SK-N-SH (cell line): ENCODE results near the gene PDXP. TPM values are rescaled to one million over a fixed set of nuclear protein-coding genes. Genes with fewer than 3 reads are reported as not detected.

Experiments used
- CTCF ChIA-PET: fragments of 300-600, 350-600 bp; formaldehyde crosslinking; extraction: SDS; loops from one replicate; lab custom pipeline; 2021; lab: Yijun Ruan, JAX
- POLR2A ChIA-PET: fragments of 350-600 bp; sonication (Branson Sonifier 250); formaldehyde crosslinking; extraction: SDS; loops from one replicate; lab custom pipeline; 2020; ENCODE audit warnings: antibody characterized with exemption, inconsistent platforms; lab: Yijun Ruan, JAX
- DNase-seq: peaks from one replicate; pipeline ENCODE4 v3.0.0; 2012
- H2AFZ ChIP-seq: fragments of 200-600 bp; sonication (generic); 2 replicates; pipeline ENCODE4 v1.8.1; 2016; ENCODE audit warnings: antibody characterized with exemption, mild to moderate bottlenecking, low read depth
- H3F3A ChIP-seq: fragments of 200-600 bp; sonication (generic); replicated peaks from 2 replicates; pipeline ENCODE3; 2016; ENCODE audit warnings: antibody characterized with exemption, mild to moderate bottlenecking; ENCODE audit not compliant: insufficient read depth
- H3K27ac ChIP-seq, 2 experiments: fragments of 200-500 bp in 1 of 2; fragments of 200-600 bp in 1 of 2; sonication (Bioruptor generic) in 1 of 2; sonication (generic), shearing (Covaris generic) in 1 of 2; 2 replicates each; pipeline versions ENCODE4 v1.5.1 to v1.6.1; 2014 to 2016; ENCODE audit warnings: low read depth in 2 of 2, inconsistent platforms in 1 of 2, low read length in 1 of 2, mild to moderate bottlenecking in 1 of 2, mixed read lengths in 1 of 2
- H3K27me3 ChIP-seq: fragments of 200-600 bp; sonication (generic), shearing (Covaris generic); 2 replicates; pipeline ENCODE4 v1.6.1; 2016; ENCODE audit warnings: mixed run types; ENCODE audit not compliant: insufficient read depth
- H3K36me3 ChIP-seq, 2 experiments: fragments of 200-500 bp in 1 of 2; fragments of 200-600 bp in 1 of 2; sonication (Bioruptor generic) in 1 of 2; sonication (generic) in 1 of 2; replicated peaks in 1 of 2; 2 replicates each; pipeline versions ENCODE3 to v1.5.1; 2014 to 2016; ENCODE audit warnings: low read length in 1 of 2, mild to moderate bottlenecking in 1 of 2; ENCODE audit not compliant: insufficient read depth in 2 of 2, control insufficient read depth in 1 of 2
- H3K4me1 ChIP-seq, 2 experiments: fragments of 200-500 bp in 1 of 2; fragments of 200-600 bp in 1 of 2; sonication (Bioruptor generic) in 1 of 2; sonication (generic), shearing (Covaris generic) in 1 of 2; 2 replicates each; pipeline versions ENCODE4 v1.5.1 to v1.6.1; 2014 to 2016; ENCODE audit warnings: low read depth in 1 of 2, low read length in 1 of 2, mixed run types in 1 of 2; ENCODE audit not compliant: insufficient read depth in 2 of 2, control insufficient read depth in 1 of 2
- H3K4me2 ChIP-seq: fragments of 200-600 bp; sonication (generic), shearing (Covaris generic); 2 replicates; pipeline ENCODE4 v1.6.1; 2017; ENCODE audit warnings: mixed run types
- H3K4me3 ChIP-seq, 2 experiments: fragments of 200-500 bp in 1 of 2; fragments of 200-600 bp in 1 of 2; sonication (Bioruptor generic) in 1 of 2; sonication (generic), shearing (Covaris generic) in 1 of 2; 2 replicates each; pipeline versions ENCODE4 v1.5.1 to v1.8.1; 2014 to 2016; ENCODE audit warnings: low read depth in 2 of 2, inconsistent platforms in 1 of 2, low read length in 1 of 2, mild to moderate bottlenecking in 1 of 2, mixed read lengths in 1 of 2, moderate library complexity in 1 of 2
- H3K79me2 ChIP-seq: fragments of 200-600 bp; sonication (generic); 2 replicates; pipeline ENCODE4 v1.8.1; 2017; ENCODE audit warnings: mild to moderate bottlenecking; ENCODE audit not compliant: insufficient read depth
- H3K9ac ChIP-seq: fragments of 200-600 bp; sonication (generic); 2 replicates; pipeline ENCODE4 v1.6.1; 2017; ENCODE audit warnings: mixed run types
- H3K9me2 ChIP-seq: fragments of 200-600 bp; sonication (generic); 2 replicates; pipeline ENCODE4 v1.6.1; 2017; ENCODE audit warnings: mixed run types
- H3K9me3 ChIP-seq: fragments of 200-600 bp; sonication (generic); 2 replicates; pipeline ENCODE4 v1.6.1; 2017; ENCODE audit warnings: mixed run types, mild to moderate bottlenecking, moderate library complexity
- H4K20me1 ChIP-seq: fragments of 200-600 bp; sonication (generic); 2 replicates; pipeline ENCODE4 v1.6.1; 2017; ENCODE audit warnings: mild to moderate bottlenecking, mixed run types; ENCODE audit not compliant: insufficient read depth
- EP300 ChIP-seq, 2 experiments: IDR thresholded peaks; 2 replicates each; pipeline versions ENCODE4 v1.4.0 to v1.6.1; 2012; ENCODE audit warnings: borderline replicate concordance in 1 of 2, low read depth in 1 of 2, low read length in 1 of 2
- FOXJ3 ChIP-seq: sonication (generic); formaldehyde crosslinking; IDR thresholded peaks from 2 replicates; pipeline ENCODE4 v1.5.1; 2020; ENCODE audit warnings: mild to moderate bottlenecking, missing genetic modification reagents
- FOXM1 ChIP-seq: IDR thresholded peaks from 2 replicates; pipeline ENCODE4 v1.4.0; 2012; ENCODE audit warnings: low read depth, mild to moderate bottlenecking
- MEF2A ChIP-seq: IDR thresholded peaks from 2 replicates; pipeline ENCODE4 v1.4.0; 2012; ENCODE audit warnings: low read depth, borderline replicate concordance
- MXI1 ChIP-seq: IDR thresholded peaks from 2 replicates; pipeline ENCODE4 v1.6.1; 2012; ENCODE audit warnings: mild to moderate bottlenecking, low read depth, low read length, improper control_type of control experiment
- RAD21 ChIP-seq: IDR thresholded peaks from 2 replicates; pipeline ENCODE4 v1.6.1; 2012; ENCODE audit warnings: mild to moderate bottlenecking, low read length
- RCOR1 ChIP-seq: fragments of 150-350 bp; IDR thresholded peaks from 2 replicates; pipeline ENCODE4 v1.6.1; 2017; ENCODE audit warnings: antibody characterized with exemption, low read length
- SIN3A ChIP-seq: IDR thresholded peaks from 2 replicates; pipeline ENCODE4 v1.6.1; 2012; ENCODE audit warnings: low read depth, mild to moderate bottlenecking, low read length, moderate library complexity, borderline replicate concordance
- SMC3 ChIP-seq: IDR thresholded peaks from 2 replicates; pipeline ENCODE4 v1.6.1; 2012; ENCODE audit warnings: low read depth, low read length, improper control_type of control experiment
- TCF12 ChIP-seq: IDR thresholded peaks from 2 replicates; pipeline ENCODE4 v1.4.0; 2012
- TEAD4 ChIP-seq: IDR thresholded peaks from 2 replicates; pipeline ENCODE4 v1.4.0; 2012; ENCODE audit warnings: mild to moderate bottlenecking, borderline replicate concordance; ENCODE audit not compliant: insufficient read depth
- YY1 ChIP-seq: IDR thresholded peaks from 2 replicates; pipeline ENCODE4 v1.4.0; 2012; ENCODE audit warnings: low read depth, mild to moderate bottlenecking
- WGBS: methylation state at CpG from one replicate; pipeline ENCODE4 v1.1.6; 2017; ENCODE audit warnings: low lambda C conversion rate; 5-methylcytosine and 5-hydroxymethylcytosine counted together
- polyA plus RNA-seq, 3 experiments: library from polyadenylated mRNA; depleted of rRNA; stranded (reverse); fragments of >200 nt; gene quantifications; 2 replicates each; pipeline ENCODE4 v1.2.3, GENCODE V29; 2012
- TF ChIP-seq, protein P1 (sequence below): IDR thresholded peaks from 2 replicates; pipeline ENCODE4 v1.4.0; 2012; ENCODE audit warnings: low read depth, borderline replicate concordance
- TF ChIP-seq, protein P2 (sequence below): IDR thresholded peaks from 2 replicates; pipeline ENCODE4 v1.4.0; 2012; ENCODE audit warnings: low read depth
- TF ChIP-seq, protein P3 (sequence below): fragments of 150-350 bp; IDR thresholded peaks from 2 replicates; pipeline ENCODE4 v1.6.1; 2017; ENCODE audit warnings: antibody characterized with exemption, low read length, low read depth, borderline replicate concordance
- TF ChIP-seq, protein P4 (sequence below): IDR thresholded peaks from 2 replicates; pipeline ENCODE4 v1.4.0; 2012; ENCODE audit warnings: low read depth, borderline replicate concordance

The PDXP gene
- polyA plus RNA-seq, 1 of the 3 experiments (the other 2 are of a cell fraction), result 22.5 TPM

DNA sequence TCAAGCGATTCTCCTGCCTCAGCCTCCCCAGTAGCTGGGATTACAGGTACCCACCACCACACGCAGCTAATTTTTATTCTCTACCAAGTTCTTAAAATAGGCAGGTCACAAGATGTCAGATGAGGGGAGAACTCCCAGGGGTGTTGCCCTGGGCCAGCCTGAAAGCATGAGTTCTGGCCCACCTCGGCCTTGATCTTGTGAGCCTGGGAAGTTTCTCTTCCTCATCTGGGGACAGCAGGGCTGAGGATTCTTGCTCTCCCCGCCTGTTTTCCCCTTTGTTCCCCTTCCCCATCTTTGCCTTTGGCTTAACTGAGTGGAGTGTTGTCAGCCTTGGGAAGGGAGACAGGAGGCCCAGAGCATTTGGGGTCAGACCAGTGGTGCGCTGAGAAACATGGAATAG is 3.5 kb downstream of the PDXP start:
- CTCF ChIA-PET, result interaction anchor here (0.8 to 44.3 kb wide), 8 partner anchors 9 to 119 kb away, joined by 3 to 898 read pairs (median 13); partner anchors contain the start of genes LGALS1, NOL12, SH3BP1 and TRIOBP
- no peak for DNase-seq
- H3F3A ChIP-seq, result peaks cover 16% of the 10 kb centered on the region
- TF ChIP-seq, protein P1, sequence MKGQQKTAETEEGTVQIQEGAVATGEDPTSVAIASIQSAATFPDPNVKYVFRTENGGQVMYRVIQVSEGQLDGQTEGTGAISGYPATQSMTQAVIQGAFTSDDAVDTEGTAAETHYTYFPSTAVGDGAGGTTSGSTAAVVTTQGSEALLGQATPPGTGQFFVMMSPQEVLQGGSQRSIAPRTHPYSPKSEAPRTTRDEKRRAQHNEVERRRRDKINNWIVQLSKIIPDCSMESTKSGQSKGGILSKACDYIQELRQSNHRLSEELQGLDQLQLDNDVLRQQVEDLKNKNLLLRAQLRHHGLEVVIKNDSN, result no peak
- TF ChIP-seq EP300 (IDR thresholded peaks at IDR 0.05; ENCODE audit: borderline replicate concordance in 1 of 2, low read depth in 1 of 2, low read length in 1 of 2) (no peak), FOXM1 (no peak), MXI1 (no peak), YY1 (no peak), FOXJ3 (CRISPR knock-in tag) (no peak), RCOR1 (no peak), MEF2A (no peak), TCF12 (no peak), SIN3A (no peak), SMC3 (no peak), RAD21 (no peak), TEAD4 (no peak)
- TF ChIP-seq, protein P2, sequence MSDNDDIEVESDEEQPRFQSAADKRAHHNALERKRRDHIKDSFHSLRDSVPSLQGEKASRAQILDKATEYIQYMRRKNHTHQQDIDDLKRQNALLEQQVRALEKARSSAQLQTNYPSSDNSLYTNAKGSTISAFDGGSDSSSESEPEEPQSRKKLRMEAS, result no peak
- TF ChIP-seq, protein P3, sequence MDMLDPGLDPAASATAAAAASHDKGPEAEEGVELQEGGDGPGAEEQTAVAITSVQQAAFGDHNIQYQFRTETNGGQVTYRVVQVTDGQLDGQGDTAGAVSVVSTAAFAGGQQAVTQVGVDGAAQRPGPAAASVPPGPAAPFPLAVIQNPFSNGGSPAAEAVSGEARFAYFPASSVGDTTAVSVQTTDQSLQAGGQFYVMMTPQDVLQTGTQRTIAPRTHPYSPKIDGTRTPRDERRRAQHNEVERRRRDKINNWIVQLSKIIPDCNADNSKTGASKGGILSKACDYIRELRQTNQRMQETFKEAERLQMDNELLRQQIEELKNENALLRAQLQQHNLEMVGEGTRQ, result no peak
- TF ChIP-seq, protein P4, sequence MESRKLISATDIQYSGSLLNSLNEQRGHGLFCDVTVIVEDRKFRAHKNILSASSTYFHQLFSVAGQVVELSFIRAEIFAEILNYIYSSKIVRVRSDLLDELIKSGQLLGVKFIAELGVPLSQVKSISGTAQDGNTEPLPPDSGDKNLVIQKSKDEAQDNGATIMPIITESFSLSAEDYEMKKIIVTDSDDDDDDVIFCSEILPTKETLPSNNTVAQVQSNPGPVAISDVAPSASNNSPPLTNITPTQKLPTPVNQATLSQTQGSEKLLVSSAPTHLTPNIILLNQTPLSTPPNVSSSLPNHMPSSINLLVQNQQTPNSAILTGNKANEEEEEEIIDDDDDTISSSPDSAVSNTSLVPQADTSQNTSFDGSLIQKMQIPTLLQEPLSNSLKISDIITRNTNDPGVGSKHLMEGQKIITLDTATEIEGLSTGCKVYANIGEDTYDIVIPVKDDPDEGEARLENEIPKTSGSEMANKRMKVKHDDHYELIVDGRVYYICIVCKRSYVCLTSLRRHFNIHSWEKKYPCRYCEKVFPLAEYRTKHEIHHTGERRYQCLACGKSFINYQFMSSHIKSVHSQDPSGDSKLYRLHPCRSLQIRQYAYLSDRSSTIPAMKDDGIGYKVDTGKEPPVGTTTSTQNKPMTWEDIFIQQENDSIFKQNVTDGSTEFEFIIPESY, result no peak
- peak overlapping the region; percentile 26 to 83; a peak in 2 of 4 replicates for H3K27ac ChIP-seq
- H3K9me2 ChIP-seq, result no peaks in the 10 kb centered on the region
- 83% methylated on average over 5 of the region's 5 CpGs for WGBS
- H3K4me2 ChIP-seq, result no peak overlapping the region
- H3K4me1 ChIP-seq, result peaks cover 19 to 37% of the 10 kb centered on the region in 2 experiments; a peak in 3 of 4 replicates
- no peaks in the 10 kb centered on the region for H3K9me3 ChIP-seq
- peaks cover 22% of the 10 kb centered on the region; the same call in 1 of the 2 replicates for H4K20me1 ChIP-seq
- no peak overlapping the region for H3K9ac ChIP-seq
- peaks cover 69% of the 10 kb centered on the region for H3K79me2 ChIP-seq
- no peak overlapping the region for H3K4me3 ChIP-seq
- POLR2A ChIA-PET, result interaction anchor here (0.8 to 1.3 kb wide), 2 partner anchors 13 to 34 kb away, joined by 3 to 4 read pairs; partner anchors contain the start of gene LGALS1
- no peak overlapping the region for H2AFZ ChIP-seq
- no peaks in the 10 kb centered on the region for H3K27me3 ChIP-seq
- peaks cover 0 to 2% of the 10 kb centered on the region in 2 experiments for H3K36me3 ChIP-seq
